NCI-H510A treated with DMSO at 0.1 percent for 48 hours (cell line): ENCODE data around the gene MYLIP.

Experiments used
- DNase-seq: peaks from one replicate; lab custom pipeline; 2025; lab: John Stamatoyannopoulos, UW

The MYLIP gene

DNA sequence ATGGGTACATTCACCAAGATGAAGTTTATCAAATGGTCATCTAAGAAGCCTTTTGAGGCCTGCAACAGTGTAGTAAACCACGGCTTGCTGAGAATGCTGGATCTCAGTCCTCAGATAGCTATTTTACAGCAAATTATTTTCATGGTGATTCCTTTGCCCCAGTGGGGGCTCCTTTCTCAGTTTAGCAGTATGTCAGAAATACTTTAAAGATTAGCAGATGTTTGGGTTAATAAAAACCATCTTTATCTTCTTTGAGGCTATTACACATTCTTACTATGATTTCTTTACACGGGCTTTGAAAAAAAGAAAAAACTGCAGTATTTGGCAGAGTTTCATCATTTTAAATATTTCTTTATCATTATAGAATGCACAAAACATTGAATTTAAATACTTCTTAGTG, 10.7 kb downstream of the MYLIP start:
- DNase-seq = no peak

DNA sequence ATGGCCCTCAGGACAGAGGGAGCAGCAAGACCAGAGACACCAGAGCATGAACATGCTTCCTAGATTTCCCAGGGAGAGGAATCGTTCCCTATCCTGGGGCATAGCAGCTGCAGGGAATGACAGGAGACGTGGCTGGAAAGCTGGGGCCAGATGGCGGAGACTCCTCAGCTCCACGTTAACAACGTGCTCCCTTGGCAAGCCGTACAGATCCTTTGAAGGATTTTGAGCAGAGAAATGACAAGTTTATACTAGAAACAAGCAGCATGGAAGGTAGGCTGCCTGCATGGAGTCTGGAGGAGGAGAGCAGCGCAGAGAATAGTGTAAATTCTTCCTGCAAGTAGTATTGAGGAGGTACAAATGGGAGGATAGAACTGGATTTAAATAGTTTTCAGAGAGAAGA, 11.7 kb downstream of the MYLIP start:
- no peak for DNase-seq

DNA sequence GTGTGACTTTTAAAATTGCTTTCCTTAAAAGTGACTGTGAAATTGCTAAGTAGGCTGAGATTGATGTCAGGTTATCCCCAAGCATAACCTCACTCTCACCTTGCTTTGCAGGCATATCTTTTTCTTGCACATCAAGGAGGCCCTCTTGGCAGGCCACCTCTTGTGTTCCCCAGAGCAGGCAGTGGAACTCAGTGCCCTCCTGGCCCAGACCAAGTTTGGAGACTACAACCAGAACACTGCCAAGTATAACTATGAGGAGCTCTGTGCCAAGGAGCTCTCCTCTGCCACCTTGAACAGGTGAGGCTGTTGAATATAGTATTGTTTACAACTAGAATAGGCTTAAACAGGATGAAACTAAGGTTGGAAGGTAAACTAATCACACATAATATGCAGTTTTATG, 12.6 kb downstream of the MYLIP start:
- DNase-seq = no peak

DNA sequence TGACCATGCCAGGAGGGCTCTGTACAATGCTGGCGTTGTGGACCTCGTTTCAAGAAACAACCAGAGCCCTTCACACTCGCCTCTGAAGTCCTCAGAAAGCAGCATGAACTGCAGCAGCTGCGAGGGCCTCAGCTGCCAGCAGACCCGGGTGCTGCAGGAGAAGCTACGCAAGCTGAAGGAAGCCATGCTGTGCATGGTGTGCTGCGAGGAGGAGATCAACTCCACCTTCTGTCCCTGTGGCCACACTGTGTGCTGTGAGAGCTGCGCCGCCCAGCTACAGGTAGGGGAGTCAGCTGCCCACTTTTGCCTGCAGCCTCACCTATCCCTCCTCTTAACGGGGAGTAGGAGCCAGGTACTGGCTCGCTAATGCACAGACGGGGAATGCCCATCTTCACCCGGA, 16.2 kb downstream of the MYLIP start:
- no peak for DNase-seq

DNA sequence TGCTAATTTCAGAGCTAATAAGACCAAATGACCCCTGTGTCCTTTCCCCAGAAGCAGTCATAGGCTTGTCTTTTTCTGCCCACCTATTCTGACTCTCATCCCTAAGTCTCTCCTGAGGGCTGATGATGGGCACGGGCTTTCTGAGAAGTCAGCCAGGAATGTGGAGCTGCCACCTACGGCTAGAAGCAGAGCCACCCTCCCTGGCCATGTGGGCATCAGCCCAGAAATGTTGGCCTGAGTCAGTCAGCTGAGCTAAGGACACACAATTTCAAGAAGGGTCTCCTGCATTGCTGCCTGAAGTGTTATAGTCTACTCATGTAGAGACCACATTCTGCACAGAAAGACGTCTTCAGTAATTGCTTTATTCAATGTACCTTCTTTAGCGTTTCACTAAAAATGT, 17.1 kb downstream of the MYLIP start:
- DNase-seq = no peak

DNA sequence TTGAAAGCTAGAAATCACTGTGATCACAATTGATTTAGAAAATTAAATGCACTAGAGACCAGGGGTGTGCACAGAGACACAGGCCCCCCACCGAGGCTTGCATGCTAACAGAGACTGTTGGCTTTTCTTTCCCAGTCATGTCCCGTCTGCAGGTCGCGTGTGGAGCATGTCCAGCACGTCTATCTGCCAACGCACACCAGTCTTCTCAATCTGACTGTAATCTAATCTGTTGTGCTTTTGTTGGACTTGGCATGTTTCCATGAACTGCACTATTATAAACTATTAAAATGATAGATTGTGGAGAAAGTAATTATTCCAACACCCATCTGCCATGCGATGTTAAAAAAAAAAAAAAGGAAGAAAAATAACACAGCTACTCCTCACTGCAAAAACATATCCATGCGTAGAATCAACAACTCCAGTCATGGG, 17.7 kb downstream of the MYLIP start:
- DNase-seq = no peak

DNA sequence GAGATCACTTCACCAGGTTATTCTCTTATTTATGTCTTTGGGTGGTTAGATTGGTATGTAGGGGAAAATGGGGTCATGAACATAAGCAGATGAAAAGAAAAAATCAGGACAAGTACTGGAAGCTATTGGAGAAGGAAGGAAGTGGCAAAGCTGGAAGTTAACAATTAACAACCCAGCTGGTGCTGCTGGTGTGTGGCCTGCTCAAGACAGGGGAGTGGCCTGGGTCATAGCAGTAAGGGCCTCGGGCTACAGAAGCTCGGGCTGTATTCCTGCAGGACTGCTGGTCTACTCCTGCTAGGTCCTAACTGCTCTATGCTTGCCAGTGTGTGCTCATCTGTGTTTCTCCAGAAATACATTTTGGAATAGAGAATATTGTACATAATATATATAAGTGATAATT, 19.6 kb downstream of the MYLIP start:
- DNase-seq = no peak

DNA sequence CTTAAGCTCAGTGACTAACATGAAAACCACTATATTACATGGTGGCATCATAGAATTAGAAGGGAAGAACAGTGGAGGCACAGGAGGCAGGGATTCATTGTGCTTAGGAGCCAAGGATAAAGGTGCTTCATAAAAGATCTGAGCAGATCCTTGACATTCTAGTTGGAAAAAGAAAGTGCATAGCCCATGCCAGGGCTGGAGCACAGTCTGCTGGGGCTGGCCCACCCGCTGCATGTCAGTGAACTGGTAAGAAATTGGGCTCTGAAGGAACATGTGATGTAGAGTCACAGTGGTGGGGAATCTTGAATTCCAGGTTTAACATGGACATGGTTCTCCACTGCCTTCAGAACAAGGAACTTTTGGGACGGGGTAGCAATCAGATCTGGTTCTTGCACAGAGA, 20.4 kb downstream of the MYLIP start:
- no peak for DNase-seq

DNA sequence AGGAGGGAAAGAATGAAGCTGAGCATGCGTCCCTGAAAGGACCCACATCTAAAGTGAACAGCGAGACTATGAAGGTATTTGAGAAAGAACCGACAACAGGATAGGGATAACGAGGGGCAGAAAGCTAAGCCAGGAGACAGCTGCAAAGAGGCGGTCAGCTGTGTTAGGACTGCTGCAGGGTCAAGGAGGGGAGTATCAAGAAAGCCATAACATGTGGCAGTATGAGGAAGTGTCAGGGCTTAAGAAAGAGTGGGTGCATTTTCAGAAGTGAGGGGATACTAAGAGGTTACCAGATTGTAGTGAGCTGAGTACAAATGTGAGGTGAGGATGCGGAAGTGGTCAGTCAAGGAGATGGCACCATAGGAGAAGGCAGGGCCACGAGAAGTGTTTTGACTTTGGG, 21.2 kb downstream of the MYLIP start:
- no peak for DNase-seq

DNA sequence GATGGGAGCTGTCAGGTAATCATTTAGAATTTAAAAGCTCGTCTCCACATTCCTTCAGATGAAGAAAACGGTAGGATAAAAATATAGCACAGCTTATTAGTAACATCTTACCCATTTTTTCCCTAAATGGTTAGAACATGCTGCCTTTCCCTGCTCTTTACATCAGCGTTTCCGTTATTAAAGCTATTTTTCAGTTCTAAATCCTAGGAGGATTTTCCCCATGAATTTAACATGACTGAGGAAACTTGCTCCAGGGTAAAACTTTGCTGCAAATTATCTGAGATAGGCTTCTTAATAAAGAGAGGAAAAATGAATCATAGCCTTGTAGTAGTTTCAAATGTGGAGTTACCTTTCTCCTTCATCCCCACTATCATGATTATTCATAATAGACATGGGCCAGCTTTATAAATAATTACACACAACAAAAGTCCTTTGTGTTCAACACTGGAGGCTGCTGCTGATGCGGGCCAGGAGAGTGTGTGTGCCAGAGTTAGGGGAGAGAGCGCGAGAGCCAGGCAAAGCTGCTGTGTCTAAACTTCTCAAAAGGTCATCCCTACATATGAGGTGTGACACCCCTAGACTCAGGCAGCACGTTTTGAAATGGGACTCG, 24.4 kb downstream of the MYLIP start:
- DNase-seq = no peak

DNA sequence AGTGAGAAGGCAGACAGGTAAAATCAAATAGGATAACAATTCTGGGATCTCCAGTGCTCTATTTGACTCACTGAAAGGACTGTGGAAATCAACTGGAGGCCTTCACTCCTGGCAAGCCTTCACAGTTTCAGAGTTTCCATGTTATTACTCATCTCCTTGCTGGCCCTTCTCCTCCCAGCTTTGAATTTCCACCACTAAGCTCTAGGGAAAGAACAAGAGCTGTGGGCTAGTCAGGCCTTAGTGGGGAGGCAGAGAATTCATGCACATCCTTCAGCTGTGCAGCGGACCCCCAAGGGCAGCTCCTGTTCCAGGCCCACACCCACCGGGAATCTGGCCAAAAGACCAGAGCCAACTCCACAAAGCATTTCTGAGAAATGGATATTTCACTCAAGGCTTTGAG, 26.0 kb downstream of the MYLIP start:
- DNase-seq = no peak

DNA sequence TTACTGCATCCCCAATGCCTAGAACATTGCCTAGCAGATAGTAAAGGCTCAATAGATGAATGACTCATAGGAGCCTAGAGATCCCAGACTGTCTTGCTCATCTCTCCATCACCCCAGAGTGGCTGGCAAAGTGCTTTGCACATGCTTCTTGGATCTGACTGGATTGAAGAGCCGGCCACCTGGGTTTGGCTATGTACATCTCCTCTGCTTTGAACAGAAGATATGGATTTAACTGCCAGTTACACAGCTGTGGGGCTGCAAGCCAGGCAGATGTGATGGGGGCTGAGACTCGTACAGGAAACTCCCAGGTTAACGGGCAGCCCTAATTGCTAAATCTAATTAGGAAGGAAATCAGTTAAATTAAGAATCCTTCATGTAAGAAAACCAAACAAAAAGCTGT, 28.6 kb downstream of the MYLIP start:
- DNase-seq = no peak

DNA sequence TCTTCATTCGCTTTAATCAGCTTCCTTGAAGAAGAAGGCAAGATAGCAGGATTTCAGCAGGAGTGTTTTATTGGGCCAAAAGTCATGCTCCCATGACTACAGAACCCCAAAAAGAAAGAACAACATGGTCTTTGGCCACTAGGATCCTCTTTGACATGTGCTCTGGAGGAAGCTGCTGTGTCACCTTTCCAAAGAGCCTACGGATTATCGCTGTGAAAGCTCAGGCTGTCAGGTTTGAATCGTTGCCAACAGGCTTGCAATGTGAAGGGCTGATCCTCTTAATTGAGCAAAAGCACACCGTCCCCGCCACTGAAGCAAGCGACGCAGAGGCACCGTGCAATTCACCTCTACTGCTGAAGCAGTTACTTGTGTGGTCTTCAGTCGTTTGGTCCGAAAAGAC, 29.0 kb downstream of the MYLIP start:
- peak; percentile 65 for DNase-seq

DNA sequence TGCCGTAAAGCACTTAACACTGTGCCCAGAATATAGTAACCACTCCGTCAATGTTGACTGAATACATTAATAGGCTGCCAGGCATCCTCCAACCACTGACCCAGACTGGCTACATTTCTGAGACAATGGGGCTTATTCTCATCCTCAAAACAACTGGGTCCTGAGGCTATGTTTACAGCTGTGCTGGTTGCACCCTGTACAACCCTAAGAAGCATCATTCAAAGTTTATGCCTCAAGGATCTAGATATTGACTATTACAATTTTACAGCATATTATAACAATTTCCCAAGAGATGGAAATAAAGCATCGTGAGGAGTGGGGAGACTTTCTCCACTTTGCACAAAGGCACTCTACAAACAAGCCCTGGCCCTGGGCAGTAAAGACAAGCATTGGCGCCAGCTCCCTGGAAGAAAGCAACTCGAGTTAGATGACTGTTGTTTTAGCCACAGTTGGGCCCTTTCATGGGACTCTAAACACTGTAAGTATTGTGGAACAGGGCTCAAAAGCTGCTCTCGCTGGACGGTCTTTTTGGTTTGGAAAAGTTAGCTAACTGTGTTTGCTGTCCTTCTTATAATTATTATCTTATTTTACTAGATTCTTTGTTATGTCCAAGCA, 30.2 kb downstream of the MYLIP start:
- DNase-seq = no peak

DNA sequence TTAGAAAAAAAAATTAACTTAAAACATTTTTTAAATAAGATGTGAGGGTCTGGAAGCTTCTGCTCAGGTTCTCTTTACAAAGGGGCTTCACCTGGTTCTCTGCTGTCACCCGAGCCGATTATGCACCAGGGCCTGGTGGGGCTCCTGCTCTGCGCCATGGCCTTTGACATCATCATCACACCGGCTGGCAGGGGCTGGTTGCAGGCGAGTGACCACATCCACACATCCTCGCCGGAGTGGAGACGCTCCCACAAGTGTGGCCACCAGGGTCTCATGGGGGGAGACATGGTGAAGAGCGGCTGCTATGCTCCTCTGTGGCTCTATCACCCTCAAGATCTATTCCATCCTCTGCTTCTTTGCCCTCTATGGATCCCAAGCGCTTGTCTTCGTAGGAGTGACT, 31.9 kb downstream of the MYLIP start:
- no peak for DNase-seq

DNA sequence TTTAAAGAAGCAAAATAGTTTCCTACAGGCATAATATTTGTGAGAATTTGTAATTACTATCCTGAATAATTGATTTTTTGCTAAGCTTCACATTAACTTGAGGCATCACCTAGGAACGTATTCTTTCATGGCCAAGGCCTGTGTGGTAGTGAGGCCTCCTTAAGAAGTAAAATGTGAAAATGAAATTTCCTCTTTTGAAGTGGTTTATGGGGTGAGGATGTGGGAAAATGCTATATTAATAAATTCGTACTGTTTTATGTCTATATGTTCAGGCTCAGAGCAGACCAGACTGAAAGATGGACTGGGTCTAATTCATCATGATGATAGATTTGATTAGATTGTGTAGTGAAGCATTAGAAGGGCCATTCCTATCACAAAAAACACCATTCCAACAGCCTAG, 33.1 kb downstream of the MYLIP start:
- no peak for DNase-seq

DNA sequence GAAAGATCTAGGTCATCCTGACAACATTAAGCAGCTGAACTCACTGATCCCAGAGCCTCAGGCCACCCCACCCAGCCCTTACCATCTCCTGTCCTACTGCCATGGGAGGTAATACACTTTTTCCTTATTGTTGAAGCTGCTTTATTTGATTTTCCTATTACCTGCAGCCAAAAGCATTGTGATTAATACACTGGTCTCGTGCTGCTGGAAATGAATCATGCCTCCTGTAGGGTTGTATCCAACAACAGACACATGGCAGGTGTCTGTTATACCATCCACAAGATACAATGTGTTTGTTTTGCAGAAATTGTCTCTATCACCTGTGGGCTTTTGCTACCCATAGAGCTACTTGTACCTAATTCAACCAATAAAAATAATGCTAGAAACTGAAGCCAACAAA, 34.2 kb downstream of the MYLIP start:
- DNase-seq = no peak

DNA sequence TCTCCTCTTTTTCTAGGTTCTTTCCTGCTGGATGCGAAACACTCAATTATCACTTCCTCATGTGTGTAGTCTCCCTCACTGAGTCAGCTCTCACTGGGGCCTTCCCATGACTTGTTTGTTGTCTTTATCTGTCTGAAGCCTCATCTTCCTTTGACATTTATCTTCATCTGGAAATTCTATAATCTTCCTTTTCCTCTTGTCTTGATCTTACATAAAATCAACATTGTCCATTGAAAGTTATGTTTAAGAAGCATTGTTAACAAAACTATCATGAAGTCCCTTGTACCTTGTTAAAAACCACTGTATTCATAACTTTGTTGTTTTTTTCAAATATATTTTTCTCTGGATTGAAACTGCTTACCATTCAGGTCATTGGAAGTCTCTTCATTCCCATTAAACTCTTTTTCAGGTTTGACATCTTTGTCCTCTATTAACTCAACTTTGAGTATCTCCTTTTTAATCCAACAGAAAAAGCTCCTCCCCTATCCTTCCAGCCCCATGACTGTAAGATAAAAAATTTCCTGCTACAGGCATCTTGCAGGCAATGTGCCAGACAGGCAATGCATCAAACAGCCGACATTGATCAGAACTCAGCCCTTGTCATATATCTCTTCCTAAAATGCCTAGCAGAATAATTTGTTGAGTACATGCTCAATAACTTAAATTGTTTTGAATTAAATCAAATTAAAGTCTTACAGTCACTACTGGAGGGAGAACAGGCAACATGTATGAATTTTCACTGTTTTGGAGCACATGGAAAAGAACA, 34.8 kb downstream of the MYLIP start:
- no peak for DNase-seq

DNA sequence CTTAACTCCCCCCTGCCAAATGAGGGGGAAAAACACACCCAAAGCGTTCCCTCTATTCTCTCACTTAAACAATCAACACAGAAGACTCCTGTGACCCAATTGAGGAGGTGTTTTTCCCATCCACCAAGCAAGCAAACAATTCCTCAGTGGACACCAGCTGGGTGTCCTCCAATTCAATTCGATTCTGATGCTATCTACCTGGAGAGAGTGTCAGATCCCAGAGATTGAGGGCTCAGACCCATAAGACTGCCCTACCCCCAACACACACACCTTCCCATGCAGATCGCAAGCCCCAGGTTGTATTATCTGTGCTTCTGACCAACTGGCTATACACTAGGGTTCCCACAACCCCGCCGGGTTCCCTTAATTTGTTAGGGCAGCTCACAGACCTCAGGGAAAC, 36.8 kb downstream of the MYLIP start:
- no peak for DNase-seq

DNA sequence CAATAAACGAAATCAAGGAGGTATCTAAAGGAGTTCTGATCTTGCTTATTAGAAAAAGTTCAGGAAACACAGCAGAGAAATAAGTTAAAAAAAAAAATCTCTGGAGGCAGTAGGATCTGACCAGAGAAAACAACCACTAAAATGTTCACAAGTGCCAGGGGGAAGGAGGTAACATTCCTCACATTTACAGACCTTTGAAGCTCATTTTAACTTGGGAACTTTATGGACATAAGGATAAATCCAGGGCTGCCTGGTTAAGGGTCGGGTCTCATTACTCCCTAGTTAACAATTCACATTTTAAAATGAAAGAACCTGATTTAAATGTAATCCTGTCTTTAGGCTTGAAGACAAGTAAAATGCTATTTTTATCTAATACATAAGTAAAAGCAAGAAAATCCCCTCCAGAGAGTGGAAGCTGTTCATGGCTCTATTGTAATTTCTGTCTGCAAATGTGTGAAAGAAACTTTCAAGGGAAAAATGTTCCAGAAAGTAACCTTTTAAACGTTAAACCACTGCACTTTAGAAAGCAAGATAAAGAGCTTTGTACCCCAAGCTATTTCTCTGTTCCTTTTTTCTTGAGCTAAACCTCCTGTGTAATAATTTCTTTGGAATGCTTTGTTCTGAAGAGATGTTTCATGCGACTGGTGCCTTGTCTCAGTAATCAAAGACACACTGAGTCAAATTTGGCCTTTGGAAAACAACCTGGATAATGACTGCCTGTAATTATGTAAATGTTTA, 38.2 kb downstream of the MYLIP start:
- DNase-seq = no peak

DNA sequence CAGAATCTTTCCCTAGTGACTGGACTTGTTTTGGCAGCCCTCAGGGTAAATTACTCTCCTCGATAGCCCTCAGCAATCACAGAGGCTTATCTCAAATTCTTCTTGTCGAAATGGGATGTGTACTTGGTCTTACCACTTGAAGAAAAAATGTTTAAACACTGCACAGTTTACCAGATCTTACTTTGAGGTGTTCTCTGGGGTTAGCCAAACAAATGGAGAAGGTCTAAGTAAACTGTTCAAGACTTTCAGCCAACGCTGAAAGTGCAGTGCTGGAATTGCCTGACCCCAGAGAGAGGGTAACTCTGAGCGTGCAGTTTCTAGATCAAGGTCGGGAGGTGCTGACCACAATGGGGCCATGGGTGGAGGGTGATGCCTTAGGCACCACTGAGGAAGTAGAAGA, 39.2 kb downstream of the MYLIP start:
- no peak for DNase-seq

DNA sequence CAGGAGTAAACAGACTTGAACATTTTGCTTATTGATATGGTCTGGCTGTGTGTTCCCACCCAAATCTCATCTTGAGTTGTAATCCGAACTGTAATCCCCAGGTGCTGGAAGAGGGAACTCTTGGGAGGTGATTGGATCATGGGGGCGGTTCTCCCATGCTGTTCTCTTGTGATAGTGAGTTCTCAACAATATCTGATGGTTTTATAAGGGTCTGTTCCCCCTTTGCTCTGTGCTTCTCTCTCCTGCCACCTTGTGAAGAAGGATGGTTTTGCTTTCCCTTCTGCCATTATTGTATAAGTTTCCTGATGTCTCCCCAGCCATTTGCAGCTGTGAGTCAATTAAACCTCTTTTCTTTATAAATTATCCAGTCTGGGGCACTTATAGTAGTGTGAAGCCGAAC, 40.0 kb downstream of the MYLIP start:
- no peak for DNase-seq

DNA sequence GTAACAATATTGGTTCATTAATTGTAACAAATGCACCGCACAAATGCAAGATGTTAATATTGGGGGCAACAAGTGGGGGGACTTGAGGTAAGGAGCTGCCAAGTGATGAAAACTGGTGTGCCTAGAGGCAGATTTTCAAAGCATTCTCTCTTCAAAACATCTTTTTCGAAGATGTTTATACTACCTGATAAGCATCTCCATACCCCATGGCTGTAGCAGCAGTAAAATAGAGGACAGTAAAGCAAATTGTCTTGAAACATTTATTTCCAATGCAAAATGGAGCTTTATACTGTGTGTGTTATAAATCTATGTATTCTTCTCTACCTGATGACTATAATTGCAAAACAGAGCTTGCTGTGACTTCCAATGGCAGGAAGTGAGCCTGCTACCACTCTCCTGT, 42.5 kb downstream of the MYLIP start:
- DNase-seq = no peak
